ENCODE data around the gene GCC1. TPM values are rescaled to one million over a fixed set of nuclear protein-coding genes. Genes with fewer than 3 reads are reported as not detected.

Gene GCC1
- total RNA-seq, 1 experiment from 2014 or later = 25.2 TPM

GRCh38 chr7:127532736-127533135 lies 52.7 kb downstream of the GCC1 start:
- CTCF ChIA-PET = no interaction called here
- Histone ChIP-seq H3K36me3 (ENCODE audit: low read depth) (no peaks in the 10 kb centered on the region), H3K79me2 (ENCODE audit: low read depth) (no peaks in the 10 kb centered on the region), H4K20me1 (ENCODE audit: insufficient read depth) (no peaks in the 10 kb centered on the region), H3K4me1 (replicated peaks; ENCODE audit: insufficient read depth) (no peaks in the 10 kb centered on the region), H3K27ac (no peak overlapping the region), H3K27me3 (ENCODE audit: insufficient read depth, low read depth) (peaks cover 17% of the 10 kb centered on the region), H2AFZ (no peak overlapping the region), H3K4me3 (no peak overlapping the region), H3K4me2 (no peak overlapping the region), H3F3A (ENCODE audit: insufficient read depth, low read depth) (no peaks in the 10 kb centered on the region), H3K9me3 (ENCODE audit: insufficient read depth, low read depth) (no peaks in the 10 kb centered on the region), H3K9me2 (ENCODE audit: insufficient read depth) (no peaks in the 10 kb centered on the region)
- intact Hi-C loops (cut with micrococcal nuclease; ENCODE audit: unreplicated experiment) = no loop called here
- TF ChIP-seq CTCF (conservative IDR thresholded peaks at IDR 0.05) (no peak), EZH2 (IDR thresholded peaks at IDR 0.05; ENCODE audit: low read depth) (no peak)
- no TSS peak for BruUV-seq (replicated peaks)
- no peak for DNase-seq
- POLR2A ChIA-PET (ENCODE audit: unreplicated experiment) = no interaction called here

- no peak overlapping the region for H3K4me2 ChIP-seq
- DNase-seq = no peak
- H2AFZ ChIP-seq = no peak overlapping the region
- H3F3A ChIP-seq (ENCODE audit: insufficient read depth, low read depth) = no peaks in the 10 kb centered on the region
- peaks cover 20% of the 10 kb centered on the region; the same call in 1 of the 2 replicates for H3K27me3 ChIP-seq (ENCODE audit: insufficient read depth, low read depth)
- H3K4me3 ChIP-seq = no peak overlapping the region
- H3K4me1 ChIP-seq (replicated peaks; ENCODE audit: insufficient read depth) = no peaks in the 10 kb centered on the region
- H3K9me2 ChIP-seq (ENCODE audit: insufficient read depth) = no peaks in the 10 kb centered on the region
- CTCF ChIA-PET = no interaction called here
- no peaks in the 10 kb centered on the region for H4K20me1 ChIP-seq (ENCODE audit: insufficient read depth)
- H3K9me3 ChIP-seq (ENCODE audit: insufficient read depth, low read depth) = no peaks in the 10 kb centered on the region
- TF ChIP-seq CTCF (conservative IDR thresholded peaks at IDR 0.05) (no peak), EZH2 (IDR thresholded peaks at IDR 0.05; ENCODE audit: low read depth) (no peak)
- H3K79me2 ChIP-seq (ENCODE audit: low read depth) = no peaks in the 10 kb centered on the region
- intact Hi-C loops (cut with micrococcal nuclease; ENCODE audit: unreplicated experiment) = no loop called here
- no peak overlapping the region for H3K27ac ChIP-seq
- H3K36me3 ChIP-seq (ENCODE audit: low read depth) = no peaks in the 10 kb centered on the region
- BruUV-seq (replicated peaks) = no TSS peak
- POLR2A ChIA-PET (ENCODE audit: unreplicated experiment) = no interaction called here
Observed at GRCh38 chr7:127532151-127532550, 53.2 kb downstream of the GCC1 start.

Other genes starting within 250 kb of the GCC1 start
- gene ZNF800, start 192.9 kb downstream of the GCC1 start, total RNA-seq (2021) = 32.4 and 32.6 TPM in 2 replicates
- 227 and 299 TPM in 2 replicates for gene ARF5, start 2.8 kb upstream of the GCC1 start, total RNA-seq (2021)
- gene FSCN3, start 8.1 kb upstream of the GCC1 start, total RNA-seq (2021) = 1.3 and 1.4 TPM in 2 replicates
- not detected in 2 replicates for gene PAX4, start 32.5 kb upstream of the GCC1 start, total RNA-seq (2021)
- 219 and 273 TPM in 2 replicates for gene SND1, start 66.6 kb upstream of the GCC1 start, total RNA-seq (2021)

Data from PC-9 (cell line).